HEK293 (cell line): ENCODE measurements around the gene NFS1.

ENCODE experiments used
- CTCF ChIA-PET: fragments of 350-600 bp; formaldehyde crosslinking; extraction: SDS; loops from one replicate; lab custom pipeline; 2021; ENCODE audit warnings: antibody characterized with exemption; lab: Yijun Ruan, JAX
- POLR2A ChIA-PET: fragments of 300-600 bp; formaldehyde crosslinking; extraction: SDS; loops from one replicate; lab custom pipeline; 2020; ENCODE audit warnings: antibody characterized with exemption, inconsistent platforms; lab: Yijun Ruan, JAX
- H3K27ac ChIP-seq: fragments of 200-500 bp; sonication (Bioruptor generic); 2 replicates; pipeline ENCODE4 v1.5.1; 2014; ENCODE audit warnings: low read depth, low read length, control low read depth, inconsistent platforms; ENCODE audit errors: extremely low read depth
- H3K36me3 ChIP-seq, 2 experiments: fragments of 200-500 bp in 1 of 2; sonication (Bioruptor generic) in 1 of 2; 1 replicate in 1 of 2; 2 replicates in 1 of 2; pipeline ENCODE4 v1.5.1; 2014 to 2017; ENCODE audit warnings: inconsistent platforms in 2 of 2, low read length in 2 of 2; ENCODE audit not compliant: control insufficient read depth in 2 of 2, insufficient read depth in 1 of 2
- H3K4me1 ChIP-seq: fragments of 200-500 bp; sonication (Bioruptor generic); 2 replicates; pipeline ENCODE4 v1.5.1; 2014; ENCODE audit warnings: mild to moderate bottlenecking, low read length, inconsistent platforms; ENCODE audit not compliant: control insufficient read depth, insufficient read depth
- H3K4me3 ChIP-seq: 2 replicates; pipeline ENCODE4 v1.5.1; 2011; ENCODE audit warnings: low read depth, mild to moderate bottlenecking, control low read depth, low read length, moderate library complexity
- H3K9me3 ChIP-seq: fragments of 200-500 bp; sonication (Bioruptor generic); 2 replicates; pipeline ENCODE4 v1.5.1; 2014; ENCODE audit warnings: low read depth, low read length, inconsistent platforms; ENCODE audit not compliant: control insufficient read depth, insufficient read depth
- CTCF ChIP-seq: fragments of 450-650 bp; formaldehyde crosslinking; IDR thresholded peaks from 2 replicates; pipeline ENCODE4 v1.5.1; 2016; ENCODE audit warnings: missing biosample characterization, missing genetic modification characterization
- FEZF1 ChIP-seq: fragments of 450-650 bp; formaldehyde crosslinking; IDR thresholded peaks from 2 replicates; pipeline ENCODE4 v1.5.1; 2016; ENCODE audit warnings: missing biosample characterization, missing genetic modification characterization
- GLI2 ChIP-seq: fragments of 450-650 bp; formaldehyde crosslinking; IDR thresholded peaks from 2 replicates; pipeline ENCODE4; 2017; ENCODE audit warnings: missing biosample characterization, missing genetic modification characterization, low read depth, borderline replicate concordance
- GLI4 ChIP-seq: fragments of 450-650 bp; formaldehyde crosslinking; IDR thresholded peaks from 2 replicates; pipeline ENCODE4 v1.5.1; 2016; ENCODE audit warnings: missing biosample characterization, missing genetic modification characterization
- ZBTB44 ChIP-seq: fragments of 450-650 bp; IDR thresholded peaks from 2 replicates; pipeline ENCODE4 v1.5.1; 2018; ENCODE audit warnings: missing biosample characterization, mild to moderate bottlenecking, missing genetic modification characterization
- ZEB2 ChIP-seq: fragments of 450-650 bp; formaldehyde crosslinking; IDR thresholded peaks from 2 replicates; pipeline ENCODE4 v1.5.1; 2016; ENCODE audit warnings: missing biosample characterization, missing genetic modification characterization
- ZNF211 ChIP-seq: fragments of 450-650 bp; formaldehyde crosslinking; IDR thresholded peaks from 2 replicates; pipeline ENCODE4 v1.5.1; 2016; ENCODE audit warnings: low read depth, missing biosample characterization, missing genetic modification characterization
- ZNF37A ChIP-seq: fragments of 450-650 bp; IDR thresholded peaks from 2 replicates; pipeline ENCODE4 v1.5.1; 2018; ENCODE audit warnings: missing biosample characterization, missing genetic modification characterization
- ZNF530 ChIP-seq: fragments of 450-650 bp; formaldehyde crosslinking; IDR thresholded peaks from 2 replicates; pipeline ENCODE4 v1.5.1; 2016; ENCODE audit warnings: low read depth, missing biosample characterization, missing genetic modification characterization
- ZNF610 ChIP-seq: fragments of 450-650 bp; formaldehyde crosslinking; IDR thresholded peaks from 2 replicates; pipeline ENCODE4 v1.5.1; 2016; ENCODE audit warnings: missing biosample characterization, missing genetic modification characterization, borderline replicate concordance
- ZNF76 ChIP-seq: fragments of 450-650 bp; formaldehyde crosslinking; IDR thresholded peaks from 2 replicates; pipeline ENCODE4; 2016; ENCODE audit warnings: low read depth, missing biosample characterization, missing genetic modification characterization, borderline replicate concordance
- ZSCAN5A ChIP-seq: fragments of 450-650 bp; formaldehyde crosslinking; IDR thresholded peaks from 2 replicates; pipeline ENCODE4 v1.5.1; 2016; ENCODE audit warnings: missing biosample characterization, missing genetic modification characterization
- ZXDB ChIP-seq: fragments of 450-650 bp; formaldehyde crosslinking; IDR thresholded peaks from 2 replicates; pipeline ENCODE4 v1.5.1; 2016; ENCODE audit warnings: missing biosample characterization, missing genetic modification characterization
- TF ChIP-seq, protein P1 (sequence below): fragments of 450-650 bp; formaldehyde crosslinking; IDR thresholded peaks from 2 replicates; pipeline ENCODE4; 2016; ENCODE audit warnings: missing biosample characterization, missing genetic modification characterization
- TF ChIP-seq, protein P2 (sequence below): fragments of 450-650 bp; formaldehyde crosslinking; IDR thresholded peaks from 2 replicates; pipeline ENCODE4 v1.5.1; 2016; ENCODE audit warnings: missing biosample characterization, missing genetic modification characterization
- TF ChIP-seq, protein P3 (sequence below): fragments of 450-650 bp; formaldehyde crosslinking; IDR thresholded peaks from 2 replicates; pipeline ENCODE4 v1.5.1; 2016; ENCODE audit warnings: missing biosample characterization, missing genetic modification characterization, borderline replicate concordance

The NFS1 gene

GRCh38 chr20:35632539-35633115 is 66.5 kb downstream of the NFS1 start:
- Histone ChIP-seq H3K4me3 (no peak overlapping the region), H3K27ac (no peak overlapping the region), H3K9me3 (no peaks in the 10 kb centered on the region), H3K4me1 (no peaks in the 10 kb centered on the region), H3K36me3 (peaks cover 8 to 49% of the 10 kb centered on the region in 2 experiments; a peak in 2 of 3 replicates)
- CTCF ChIA-PET = no interaction called here
- POLR2A ChIA-PET = no interaction called here
- TF ChIP-seq GLI4 (tag by site-specific recombination) = no peak
- TF ChIP-seq CTCF (tag by site-specific recombination) = no peak
- no peak for TF ChIP-seq ZNF211 (tag by site-specific recombination)
- TF ChIP-seq ZXDB (tag by site-specific recombination) = no peak
- TF ChIP-seq FEZF1 (tag by site-specific recombination) = no peak
- TF ChIP-seq, protein P1, sequence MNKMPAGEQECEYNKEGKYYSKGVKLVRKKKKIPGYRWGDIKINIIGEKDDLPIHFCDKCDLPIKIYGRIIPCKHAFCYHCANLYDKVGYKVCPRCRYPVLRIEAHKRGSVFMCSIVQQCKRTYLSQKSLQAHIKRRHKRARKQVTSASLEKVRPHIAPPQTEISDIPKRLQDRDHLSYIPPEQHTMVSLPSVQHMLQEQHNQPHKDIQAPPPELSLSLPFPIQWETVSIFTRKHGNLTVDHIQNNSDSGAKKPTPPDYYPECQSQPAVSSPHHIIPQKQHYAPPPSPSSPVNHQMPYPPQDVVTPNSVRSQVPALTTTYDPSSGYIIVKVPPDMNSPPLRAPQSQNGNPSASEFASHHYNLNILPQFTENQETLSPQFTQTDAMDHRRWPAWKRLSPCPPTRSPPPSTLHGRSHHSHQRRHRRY (tag by site-specific recombination) = no peak
- TF ChIP-seq ZBTB44 = no peak
- TF ChIP-seq ZNF530 (tag by site-specific recombination) = no peak
- no peak for TF ChIP-seq GLI2 (tag by site-specific recombination)
- no peak for TF ChIP-seq ZNF76
- TF ChIP-seq ZSCAN5A = no peak
- TF ChIP-seq, protein P2, sequence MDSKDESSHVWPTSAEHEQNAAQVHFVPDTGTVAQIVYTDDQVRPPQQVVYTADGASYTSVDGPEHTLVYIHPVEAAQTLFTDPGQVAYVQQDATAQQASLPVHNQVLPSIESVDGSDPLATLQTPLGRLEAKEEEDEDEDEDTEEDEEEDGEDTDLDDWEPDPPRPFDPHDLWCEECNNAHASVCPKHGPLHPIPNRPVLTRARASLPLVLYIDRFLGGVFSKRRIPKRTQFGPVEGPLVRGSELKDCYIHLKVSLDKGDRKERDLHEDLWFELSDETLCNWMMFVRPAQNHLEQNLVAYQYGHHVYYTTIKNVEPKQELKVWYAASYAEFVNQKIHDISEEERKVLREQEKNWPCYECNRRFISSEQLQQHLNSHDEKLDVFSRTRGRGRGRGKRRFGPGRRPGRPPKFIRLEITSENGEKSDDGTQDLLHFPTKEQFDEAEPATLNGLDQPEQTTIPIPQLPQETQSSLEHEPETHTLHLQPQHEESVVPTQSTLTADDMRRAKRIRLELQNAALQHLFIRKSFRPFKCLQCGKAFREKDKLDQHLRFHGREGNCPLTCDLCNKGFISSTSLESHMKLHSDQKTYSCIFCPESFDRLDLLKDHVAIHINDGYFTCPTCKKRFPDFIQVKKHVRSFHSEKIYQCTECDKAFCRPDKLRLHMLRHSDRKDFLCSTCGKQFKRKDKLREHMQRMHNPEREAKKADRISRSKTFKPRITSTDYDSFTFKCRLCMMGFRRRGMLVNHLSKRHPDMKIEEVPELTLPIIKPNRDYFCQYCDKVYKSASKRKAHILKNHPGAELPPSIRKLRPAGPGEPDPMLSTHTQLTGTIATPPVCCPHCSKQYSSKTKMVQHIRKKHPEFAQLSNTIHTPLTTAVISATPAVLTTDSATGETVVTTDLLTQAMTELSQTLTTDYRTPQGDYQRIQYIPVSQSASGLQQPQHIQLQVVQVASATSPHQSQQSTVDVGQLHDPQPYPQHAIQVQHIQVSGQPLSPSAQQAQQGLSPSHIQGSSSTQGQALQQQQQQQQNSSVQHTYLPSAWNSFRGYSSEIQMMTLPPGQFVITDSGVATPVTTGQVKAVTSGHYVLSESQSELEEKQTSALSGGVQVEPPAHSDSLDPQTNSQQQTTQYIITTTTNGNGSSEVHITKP = no peak

DNA sequence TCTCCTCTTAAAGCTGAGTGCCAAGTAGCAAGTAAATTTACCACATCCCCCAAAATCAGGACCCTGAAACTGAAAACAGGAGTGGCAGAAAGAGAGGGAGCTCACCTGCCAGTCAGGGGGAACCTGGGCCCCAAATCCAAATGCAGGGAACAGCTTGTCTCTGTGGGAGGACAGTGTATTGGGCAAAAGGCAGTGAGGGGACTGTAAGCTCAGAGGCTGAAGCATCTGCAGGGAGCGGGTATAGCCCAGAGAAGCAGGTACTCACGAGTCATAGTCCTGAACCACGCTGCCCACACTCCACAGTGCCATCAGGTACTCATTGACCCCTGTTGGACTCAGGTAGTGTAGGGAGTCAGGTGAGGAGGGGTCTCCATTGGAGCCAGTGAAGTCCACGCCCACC is 68.5 kb downstream of the NFS1 start:
- POLR2A ChIA-PET = interaction anchor here (1.4 kb wide), 1 partner anchor 11 kb away, joined by 4 read pairs; no protein-coding TSS in a partner anchor
- no peak for TF ChIP-seq ZSCAN5A
- no peak for TF ChIP-seq GLI2 (tag by site-specific recombination)
- TF ChIP-seq, protein P3, sequence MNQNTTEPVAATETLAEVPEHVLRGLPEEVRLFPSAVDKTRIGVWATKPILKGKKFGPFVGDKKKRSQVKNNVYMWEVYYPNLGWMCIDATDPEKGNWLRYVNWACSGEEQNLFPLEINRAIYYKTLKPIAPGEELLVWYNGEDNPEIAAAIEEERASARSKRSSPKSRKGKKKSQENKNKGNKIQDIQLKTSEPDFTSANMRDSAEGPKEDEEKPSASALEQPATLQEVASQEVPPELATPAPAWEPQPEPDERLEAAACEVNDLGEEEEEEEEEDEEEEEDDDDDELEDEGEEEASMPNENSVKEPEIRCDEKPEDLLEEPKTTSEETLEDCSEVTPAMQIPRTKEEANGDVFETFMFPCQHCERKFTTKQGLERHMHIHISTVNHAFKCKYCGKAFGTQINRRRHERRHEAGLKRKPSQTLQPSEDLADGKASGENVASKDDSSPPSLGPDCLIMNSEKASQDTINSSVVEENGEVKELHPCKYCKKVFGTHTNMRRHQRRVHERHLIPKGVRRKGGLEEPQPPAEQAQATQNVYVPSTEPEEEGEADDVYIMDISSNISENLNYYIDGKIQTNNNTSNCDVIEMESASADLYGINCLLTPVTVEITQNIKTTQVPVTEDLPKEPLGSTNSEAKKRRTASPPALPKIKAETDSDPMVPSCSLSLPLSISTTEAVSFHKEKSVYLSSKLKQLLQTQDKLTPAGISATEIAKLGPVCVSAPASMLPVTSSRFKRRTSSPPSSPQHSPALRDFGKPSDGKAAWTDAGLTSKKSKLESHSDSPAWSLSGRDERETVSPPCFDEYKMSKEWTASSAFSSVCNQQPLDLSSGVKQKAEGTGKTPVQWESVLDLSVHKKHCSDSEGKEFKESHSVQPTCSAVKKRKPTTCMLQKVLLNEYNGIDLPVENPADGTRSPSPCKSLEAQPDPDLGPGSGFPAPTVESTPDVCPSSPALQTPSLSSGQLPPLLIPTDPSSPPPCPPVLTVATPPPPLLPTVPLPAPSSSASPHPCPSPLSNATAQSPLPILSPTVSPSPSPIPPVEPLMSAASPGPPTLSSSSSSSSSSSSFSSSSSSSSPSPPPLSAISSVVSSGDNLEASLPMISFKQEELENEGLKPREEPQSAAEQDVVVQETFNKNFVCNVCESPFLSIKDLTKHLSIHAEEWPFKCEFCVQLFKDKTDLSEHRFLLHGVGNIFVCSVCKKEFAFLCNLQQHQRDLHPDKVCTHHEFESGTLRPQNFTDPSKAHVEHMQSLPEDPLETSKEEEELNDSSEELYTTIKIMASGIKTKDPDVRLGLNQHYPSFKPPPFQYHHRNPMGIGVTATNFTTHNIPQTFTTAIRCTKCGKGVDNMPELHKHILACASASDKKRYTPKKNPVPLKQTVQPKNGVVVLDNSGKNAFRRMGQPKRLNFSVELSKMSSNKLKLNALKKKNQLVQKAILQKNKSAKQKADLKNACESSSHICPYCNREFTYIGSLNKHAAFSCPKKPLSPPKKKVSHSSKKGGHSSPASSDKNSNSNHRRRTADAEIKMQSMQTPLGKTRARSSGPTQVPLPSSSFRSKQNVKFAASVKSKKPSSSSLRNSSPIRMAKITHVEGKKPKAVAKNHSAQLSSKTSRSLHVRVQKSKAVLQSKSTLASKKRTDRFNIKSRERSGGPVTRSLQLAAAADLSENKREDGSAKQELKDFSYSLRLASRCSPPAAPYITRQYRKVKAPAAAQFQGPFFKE (tag by site-specific recombination) = no peak
- TF ChIP-seq ZNF37A (tag by site-specific recombination) = no peak
- TF ChIP-seq ZNF610 (tag by site-specific recombination) = no peak
- TF ChIP-seq ZEB2 (tag by site-specific recombination) = no peak

More for the DNA sequence above, 68.5 kb downstream of the NFS1 start:
- CTCF ChIA-PET = interaction anchor here (1.9 kb wide), 1 partner anchor 11 kb away, joined by 10 read pairs; no protein-coding TSS in a partner anchor
- Histone ChIP-seq H3K27ac (no peak overlapping the region), H3K4me3 (no peak overlapping the region), H3K4me1 (no peaks in the 10 kb centered on the region), H3K9me3 (no peaks in the 10 kb centered on the region), H3K36me3 (peaks cover 12 to 68% of the 10 kb centered on the region in 2 experiments)
